CD4-positive, alpha-beta T cell treated with Interleukin-6 at 100 ng/mL for 8 hours (primary cell): ENCODE measurements around the gene EMP1.
"Not testable (repeated sequence)": the region's sequence is repeated elsewhere in the genome, so short reads cannot be mapped to it uniquely, and the experiment has no call there.

Experiments used
- DNase-seq: peaks from one replicate; pipeline ENCODE4 v3.0.0-alpha.2; 2020; ENCODE audit warnings: mixed read lengths, low spot score

EMP1 gene

GRCh38 chr12:13258197-13258596, 61.7 kb downstream of the EMP1 start:
- DNase-seq = no peak

- DNase-seq = no peak
Measured at GRCh38 chr12:13258717-13259119, 62.2 kb downstream of the EMP1 start.

- DNase-seq = not testable (repeated sequence)
Measured at GRCh38 chr12:13259625-13260024, 63.1 kb downstream of the EMP1 start.

GRCh38 chr12:13267826-13268225, 71.3 kb downstream of the EMP1 start:
- not testable (repeated sequence) for DNase-seq

GRCh38 chr12:13268581-13268980, 72.1 kb downstream of the EMP1 start:
- no peak for DNase-seq
